Fibroblast of villous mesenchyme (primary cell): Measurements from ENCODE around the gene TENT5C. TPM values are rescaled to one million over a fixed set of nuclear protein-coding genes. Genes with fewer than 3 reads are reported as not detected.

ENCODE experiments used
- DNase-seq: peaks from one replicate; pipeline ENCODE4 v3.0.0-alpha.2; 2010; ENCODE audit warnings: low read depth
- H3K4me3 ChIP-seq: 2 replicates; pipeline ENCODE4 v1.5.1; 2011; ENCODE audit warnings: low read depth, mild to moderate bottlenecking, low read length
- CTCF ChIP-seq: IDR thresholded peaks from 2 replicates; pipeline ENCODE4 v1.5.1; 2012; ENCODE audit warnings: low read depth, mild to moderate bottlenecking, low read length; ENCODE audit not compliant: insufficient read depth
- total RNA-seq: library from RNA; depleted of rRNA; stranded (reverse); fragments of >200 nt; gene quantifications from 2 replicates; pipeline ENCODE4 v1.2.3, GENCODE V29; 2012

The TENT5C gene
- total RNA-seq, 1 donor = 4.3 TPM

DNA sequence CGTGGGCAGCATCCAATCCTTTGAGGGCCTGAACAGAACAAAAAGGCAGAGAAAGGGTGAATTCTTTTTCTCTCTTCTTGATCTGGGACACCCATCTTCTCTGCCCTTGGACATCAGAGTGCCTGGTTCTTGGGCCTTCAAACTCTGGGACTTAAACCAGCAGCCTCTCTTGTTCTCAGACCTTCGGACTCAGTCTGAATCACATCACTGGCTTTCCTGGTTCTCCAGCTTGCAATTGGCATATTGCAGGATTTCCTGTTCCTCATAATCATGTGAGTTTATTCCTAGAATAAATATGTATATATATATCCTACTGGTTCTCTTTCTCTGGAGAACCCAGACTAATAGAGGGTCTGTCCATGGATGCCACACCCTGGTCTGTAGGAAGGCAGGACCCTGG is 16.3 kb upstream of the TENT5C start:
- DNase-seq = no peak
- no peak overlapping the region for H3K4me3 ChIP-seq
- no peak for TF ChIP-seq CTCF

DNA sequence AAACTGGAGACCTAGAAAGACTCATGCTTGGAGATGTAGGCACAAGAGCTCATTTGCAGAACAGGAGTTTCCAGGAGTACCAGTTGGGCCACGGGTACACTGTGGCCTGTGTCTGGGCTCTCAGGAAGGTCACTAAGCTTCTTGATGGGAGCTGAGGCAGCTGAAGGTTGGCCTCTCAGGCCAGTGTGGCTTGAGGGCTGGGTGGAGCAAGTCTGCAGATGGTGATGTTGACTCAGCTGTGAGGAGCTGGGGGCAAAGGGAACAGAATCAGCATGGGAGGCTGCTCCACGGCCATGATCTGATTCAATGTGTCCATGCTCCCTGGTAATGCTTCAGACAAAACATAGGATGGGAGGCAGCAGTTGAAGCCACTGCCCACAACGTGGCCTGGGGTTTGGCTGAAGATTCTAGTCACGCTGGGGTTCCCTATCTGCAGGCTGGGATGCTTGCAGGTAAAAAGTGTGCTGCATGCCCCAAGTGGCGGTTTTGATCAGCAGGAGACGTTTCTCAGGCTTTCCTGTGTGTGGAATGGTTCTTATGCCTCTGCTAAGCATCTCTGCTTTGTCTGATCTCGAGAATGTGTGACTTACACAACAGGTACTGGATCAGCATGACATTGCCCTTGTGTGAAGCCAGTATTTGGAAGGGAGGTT is 15.4 kb upstream of the TENT5C start:
- no peak for TF ChIP-seq CTCF
- DNase-seq = no peak
- H3K4me3 ChIP-seq = no peak overlapping the region

GRCh38 chr1:117591252-117591651 is 14.6 kb upstream of the TENT5C start:
- no peak for DNase-seq
- TF ChIP-seq CTCF = no peak
- H3K4me3 ChIP-seq = no peak overlapping the region

DNA sequence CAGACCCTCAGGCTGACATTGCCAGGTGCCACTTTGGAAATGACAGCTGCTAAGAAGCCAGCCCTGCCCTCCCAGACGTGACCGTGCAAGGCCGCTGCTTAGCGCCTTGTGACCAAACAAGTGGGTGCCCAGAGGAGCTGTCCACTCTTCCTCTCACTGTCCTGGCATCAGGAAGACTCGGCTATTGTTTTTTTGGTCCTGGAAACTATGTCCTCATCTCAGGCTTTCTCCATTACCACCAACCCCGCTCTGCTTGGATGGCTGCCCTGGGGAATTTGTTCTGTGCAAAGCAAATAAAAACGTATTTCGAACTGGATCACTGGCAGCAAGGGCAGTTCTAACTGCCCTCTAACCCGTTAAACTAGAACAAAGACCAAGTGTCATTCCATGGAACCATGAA is 13.7 kb upstream of the TENT5C start:
- DNase-seq = no peak
- H3K4me3 ChIP-seq = no peak overlapping the region
- TF ChIP-seq CTCF = no peak

GRCh38 chr1:117594261-117594990 is 11.4 kb upstream of the TENT5C start:
- no peak for DNase-seq
- no peak overlapping the region for H3K4me3 ChIP-seq
- no peak for TF ChIP-seq CTCF

DNA sequence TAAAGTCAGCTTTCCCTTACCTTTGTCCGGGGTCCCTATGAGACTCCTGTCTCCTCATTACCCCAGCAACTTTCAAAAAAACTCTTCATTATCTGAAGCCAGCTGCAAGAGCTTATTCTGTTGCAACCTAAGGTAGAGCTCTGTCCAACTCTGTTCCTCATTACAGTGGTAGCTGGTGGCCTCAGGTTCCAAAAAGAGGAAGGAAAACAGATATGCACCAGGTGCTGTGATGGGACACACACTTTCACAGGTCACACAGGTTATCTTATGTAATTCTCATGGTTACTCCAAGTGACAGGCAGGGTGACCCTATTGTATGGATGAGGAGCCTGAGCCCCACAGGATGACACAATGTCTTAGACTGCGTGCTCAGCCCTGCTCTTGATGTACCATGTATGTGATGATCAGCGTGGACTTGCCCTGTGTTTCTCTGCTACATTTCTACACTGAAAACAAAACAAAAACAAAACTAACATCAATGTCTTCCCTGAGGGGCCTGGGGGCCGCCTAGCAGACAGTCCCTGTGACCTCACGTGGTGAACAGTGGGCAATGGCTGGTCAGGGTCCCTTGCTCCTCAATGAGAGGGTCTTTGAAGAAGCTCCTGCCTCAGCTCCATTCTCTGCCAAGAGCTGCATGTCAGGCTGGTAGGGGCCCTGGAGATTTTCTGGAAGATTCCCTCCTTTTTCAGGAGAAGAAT is 9.7 kb upstream of the TENT5C start:
- H3K4me3 ChIP-seq = no peak overlapping the region
- TF ChIP-seq CTCF = no peak
- DNase-seq = no peak
